ENCODE results near the gene GYG2. TPM values are rescaled to one million over a fixed set of nuclear protein-coding genes. Genes with fewer than 3 reads are reported as not detected.

The GYG2 gene
- total and polyA plus RNA-seq, 2 donors (not counting 3 experiments of a cell fraction or from before 2014, with no cell fraction given) = 0.12 to 0.22 TPM

GRCh38 chrX:2846992-2847391 lies 18.3 kb downstream of the GYG2 start:
- H3K27ac ChIP-seq (ENCODE audit: insufficient read depth, low read depth, low read length) = no peak overlapping the region
- FAIRE-seq (no peak), DNase-seq (ENCODE audit: low read depth, low spot score) (no peak)
- no peaks in the 10 kb centered on the region for H3K4me1 ChIP-seq (ENCODE audit: control insufficient read depth, extremely low read depth, insufficient read depth, low read length)
- H3K4me2 ChIP-seq (ENCODE audit: insufficient read depth, low read length) = no peak overlapping the region
- H3K9ac ChIP-seq (replicated peaks; ENCODE audit: extremely low read depth, insufficient read depth, low read length) = no peak overlapping the region
- intact Hi-C loops (cut with micrococcal nuclease) (no loop called here), dilution Hi-C loops (cut with MboI; ENCODE audit: extremely low pct_ligation_motif_present, low sequenced_read_pairs) (no loop called here)
- no peak overlapping the region for H2AFZ ChIP-seq (ENCODE audit: low read depth, low read length)
- no peaks in the 10 kb centered on the region for H3K9me1 ChIP-seq (replicated peaks; ENCODE audit: control insufficient read depth, extremely low read depth, insufficient read depth, low read length)
- H3K27me3 ChIP-seq (ENCODE audit: control insufficient read depth in 2 of 2, insufficient read depth in 2 of 2, low read length in 2 of 2) = no peaks in the 10 kb centered on the region
- no peak overlapping the region for H3K4me3 ChIP-seq (replicated peaks in 1 of 3; ENCODE audit: insufficient read depth in 1 of 3, low read depth in 1 of 3, low read length in 3 of 3)
- no peaks in the 10 kb centered on the region for H3K9me3 ChIP-seq (replicated peaks; ENCODE audit: control insufficient read depth, insufficient read depth, low read length)
- no peak for TF ChIP-seq EZH2 (IDR thresholded peaks at IDR 0.05; ENCODE audit: borderline replicate concordance, low read depth, low read length, severe bottlenecking)
- no peak for TF ChIP-seq POLR2AphosphoS5 (IDR thresholded peaks at IDR 0.05; ENCODE audit: insufficient read depth, low read depth, low read length)
- TF ChIP-seq POLR2A (IDR thresholded peaks at IDR 0.05; ENCODE audit: low read depth, low read length) = no peak
- no peak for TF ChIP-seq MAX (IDR thresholded peaks at IDR 0.05; ENCODE audit: insufficient read depth, insufficient read length)
- no peak for TF ChIP-seq JUN (IDR thresholded peaks at IDR 0.05; ENCODE audit: borderline replicate concordance, insufficient read depth, insufficient read length, low read depth)
- TF ChIP-seq MYC (IDR thresholded peaks at IDR 0.05; ENCODE audit: low read depth, low read length) = no peak
- TF ChIP-seq FOS (IDR thresholded peaks at IDR 0.05; ENCODE audit: borderline replicate concordance, insufficient read depth, low read length) = no peak
- TF ChIP-seq GATA2 (IDR thresholded peaks at IDR 0.05; ENCODE audit: insufficient read depth, insufficient read length, low read depth, low read length) = no peak
- no peak for TF ChIP-seq CTCF (IDR thresholded peaks at IDR 0.05; ENCODE audit: extremely low read depth in 1 of 2, insufficient read depth in 1 of 2, low read depth in 1 of 2, low read length in 2 of 2)
- POLR2A ChIA-PET = no interaction called here
- no TSS peak for BruUV-seq (replicated peaks)
- no peaks in the 10 kb centered on the region for H3K79me2 ChIP-seq (ENCODE audit: control insufficient read depth, insufficient read depth, low read length)
- CTCF ChIA-PET = no interaction called here
- H3K36me3 ChIP-seq (ENCODE audit: control insufficient read depth in 2 of 2, extremely low read depth in 1 of 2, insufficient read depth in 2 of 2, low read length in 2 of 2) = no peaks in the 10 kb centered on the region
- H4K20me1 ChIP-seq (replicated peaks; ENCODE audit: control insufficient read depth, extremely low read depth, insufficient read depth, low read length) = no peaks in the 10 kb centered on the region
